Prostate gland (tissue), 2 donors: ENCODE results near the gene FBXO42. TPM values are rescaled to one million over a fixed set of nuclear protein-coding genes. Genes with fewer than 3 reads are reported as not detected.
"Not testable (repeated sequence)": the region's sequence is repeated elsewhere in the genome, so short reads cannot be mapped to it uniquely, and the experiment has no call there.

Experiments used
- DNase-seq: peaks from one replicate; pipeline ENCODE4 v3.0.0-alpha.2; 2019; ENCODE audit warnings: low spot score
- H3K27ac ChIP-seq, 2 donors: fragments of 200-600 bp; sonication (generic); 2 replicates each; pipeline ENCODE4 v1.5.1; 2017 to 2019
- H3K27me3 ChIP-seq: fragments of 200-600 bp; sonication (generic); replicated peaks from 2 replicates; pipeline ENCODE4 v1.5.1; 2019; ENCODE audit not compliant: insufficient read depth
- H3K36me3 ChIP-seq, 2 donors: fragments of 200-600 bp; sonication (generic); 1 replicate in 1 of 2; 2 replicates in 1 of 2; pipeline versions ENCODE4 v1.5.1 to v1.8.1; 2017 to 2019
- H3K4me1 ChIP-seq: fragments of 200-600 bp; sonication (generic); replicated peaks from 2 replicates; pipeline ENCODE4 v1.5.1; 2019
- H3K4me3 ChIP-seq, 2 donors: fragments of 200-600 bp; sonication (generic); 2 replicates each; pipeline ENCODE4 v1.5.1; 2017 to 2019
- H3K9me3 ChIP-seq: fragments of 200-600 bp; sonication (generic); 2 replicates; pipeline ENCODE4 v1.5.1; 2017
- CTCF ChIP-seq, 4 experiments: fragments of 200-600 bp in 2 of 4; fragments of 450-650 bp in 2 of 4; sonication (generic) in 2 of 4; IDR thresholded peaks; 1 replicate in 3 of 4; 2 replicates in 1 of 4; pipeline ENCODE4 v1.5.1; 2016 to 2019; ENCODE audit warnings: antibody characterized with exemption in 4 of 4, mild to moderate bottlenecking in 2 of 4, moderate library complexity in 2 of 4
- POLR2A ChIP-seq: fragments of 450-650 bp; IDR thresholded peaks from one replicate; pipeline ENCODE4 v1.6.1; 2016; ENCODE audit warnings: antibody characterized with exemption, mild to moderate bottlenecking
- POLR2AphosphoS5 ChIP-seq: sonication (generic); formaldehyde crosslinking; IDR thresholded peaks from one replicate; pipeline ENCODE4 v1.6.1; 2017; ENCODE audit warnings: antibody characterized with exemption
- WGBS: methylation state at CpG from one replicate; pipeline ENCODE4 v1.1.5; 2018; 5-methylcytosine and 5-hydroxymethylcytosine counted together
- intact Hi-C: fragments of 100-400 bp; cut with DNase I; formaldehyde crosslinking; loops from one replicate; pipeline ENCODE4 v1.14.2; 2022
- total RNA-seq, 2 donors: library from RNA; depleted of rRNA; stranded (reverse); fragments of >200 nt; gene quantifications; one replicate each; pipeline ENCODE4 v1.1.0, GENCODE V29; 2016

The FBXO42 gene
- total RNA-seq, 2 donors from 2014 or later, result 26.6 to 52.6 TPM

- Histone ChIP-seq H3K4me1 (peaks cover 6% of the 10 kb centered on the region), H3K9me3 (no peaks in the 10 kb centered on the region), H3K36me3 (no peaks in the 10 kb centered on the region), H3K4me3 (no peak overlapping the region), H3K27me3 (no peaks in the 10 kb centered on the region), H3K27ac (no peak overlapping the region)
- TF ChIP-seq POLR2AphosphoS5, result no peak
- no peak for TF ChIP-seq POLR2A
- no peak for TF ChIP-seq CTCF (IDR thresholded peaks at IDR 0.05)
- intact Hi-C loops, result no loop called here
- 86% methylated on average over 5 of the region's 5 CpGs for WGBS
- no peak for DNase-seq
Measured at GRCh38 chr1:16371725-16372124, 19.4 kb upstream of the FBXO42 start.

- no peaks in the 10 kb centered on the region for H3K9me3 ChIP-seq
- H3K27ac ChIP-seq, result no peak overlapping the region
- no peak for TF ChIP-seq POLR2AphosphoS5
- no peak for TF ChIP-seq POLR2A
- intact Hi-C loops, result loop anchor here (5.0 kb wide), 1 partner anchor 293 kb away; no protein-coding TSS in a partner anchor
- no peaks in the 10 kb centered on the region for H3K27me3 ChIP-seq
- 62% methylated on average over 4 of the region's 4 CpGs for WGBS
- no peak for DNase-seq
- no peak overlapping the region for H3K4me3 ChIP-seq
- no peaks in the 10 kb centered on the region for H3K36me3 ChIP-seq
- H3K4me1 ChIP-seq, result peaks cover 6% of the 10 kb centered on the region
Measured at GRCh38 chr1:16369821-16370220, 17.5 kb upstream of the FBXO42 start.

GRCh38 chr1:16367968-16368890 lies 15.9 kb upstream of the FBXO42 start:
- peak overlapping the region; percentile 97 to 98 for H3K27ac ChIP-seq
- intact Hi-C loops, result loop anchor here (5.0 kb wide), 1 partner anchor 291 kb away; no protein-coding TSS in a partner anchor
- no peaks in the 10 kb centered on the region for H3K9me3 ChIP-seq
- peak overlapping the region; percentile 69 for H3K4me3 ChIP-seq
- no peak for TF ChIP-seq POLR2AphosphoS5
- DNase-seq, result no peak
- peaks cover 6% of the 10 kb centered on the region for H3K4me1 ChIP-seq
- no peaks in the 10 kb centered on the region for H3K27me3 ChIP-seq
- WGBS, result 1% methylated on average over 24 of the region's 24 CpGs
- H3K36me3 ChIP-seq, result no peaks in the 10 kb centered on the region

- TF ChIP-seq CTCF (IDR thresholded peaks at IDR 0.05), result peak in 1 of 4 experiments; percentile 21
- peak; percentile 79 for TF ChIP-seq POLR2A
- TF ChIP-seq POLR2AphosphoS5, result peak; percentile 9
- under 1% methylated on average over 46 of the region's 47 CpGs for WGBS
- peak overlapping the region; percentile 97 to 98 for H3K27ac ChIP-seq
- intact Hi-C loops, result loop anchor here (5.0 kb wide), 1 partner anchor 290 kb away; no protein-coding TSS in a partner anchor
- peak overlapping the region; percentile 69 for H3K4me3 ChIP-seq
- peaks cover 6% of the 10 kb centered on the region for H3K4me1 ChIP-seq
- no peaks in the 10 kb centered on the region for H3K36me3 ChIP-seq
- peak; percentile 81 for DNase-seq
- H3K27me3 ChIP-seq, result no peaks in the 10 kb centered on the region
- no peaks in the 10 kb centered on the region for H3K9me3 ChIP-seq
Measured at GRCh38 chr1:16367258-16367967, 15.1 kb upstream of the FBXO42 start.

GRCh38 chr1:16366722-16367257 lies 14.5 kb upstream of the FBXO42 start, which contains the start of gene SZRD1:
Gene SZRD1 (plus strand): TSS chr1:16367242. CDS start chr1:16367258, 16 bp downstream.
- intact Hi-C loops, result loop anchor here (5.0 kb wide), 1 partner anchor 289 kb away; no protein-coding TSS in a partner anchor
- peak within 1 kb of the TSS; percentile 97 to 98 for H3K27ac ChIP-seq
- no peak for TF ChIP-seq POLR2A
- peak; percentile 99 for TF ChIP-seq POLR2AphosphoS5
- no peak for TF ChIP-seq CTCF (IDR thresholded peaks at IDR 0.05)
- no peaks in the 10 kb centered on the region for H3K9me3 ChIP-seq
- WGBS, result 2% methylated on average over 24 of the region's 24 CpGs
- peak; percentile 98 for DNase-seq
- no peaks in the 10 kb centered on the region for H3K27me3 ChIP-seq
- H3K4me1 ChIP-seq, result peaks cover 6% of the 10 kb centered on the region
- peak within 1 kb of the TSS; percentile 69 for H3K4me3 ChIP-seq
- H3K36me3 ChIP-seq, result no peaks in the 10 kb centered on the region

- not testable (repeated sequence) for H3K36me3 ChIP-seq, H3K27ac ChIP-seq, H3K4me3 ChIP-seq, H3K27me3 ChIP-seq, DNase-seq, H3K4me1 ChIP-seq, H3K9me3 ChIP-seq
- intact Hi-C loops, result loop anchor here (5.0 kb wide), 1 partner anchor 288 kb away; no protein-coding TSS in a partner anchor
- 54% methylated on average over 3 of the region's 3 CpGs for WGBS
Measured at GRCh38 chr1:16365146-16365498, 12.8 kb upstream of the FBXO42 start.
